ENCODE results near the gene RNF13.

- TF ChIP-seq GATA2 (IDR thresholded peaks at IDR 0.05; ENCODE audit: low read depth, low read length) = no peak
- no peak for TF ChIP-seq GATA3 (IDR thresholded peaks at IDR 0.05; ENCODE audit: low read depth, low read length)
Observed at GRCh38 chr3:149936812-149937230, 123.8 kb downstream of the RNF13 start.

Data from SH-SY5Y (cell line).